Astrocyte of the cerebellum (primary cell): ENCODE measurements around the gene TOM1L2.

Experiments
- DNase-seq: peaks from one replicate; pipeline ENCODE4 v3.0.0-alpha.2; 2011; ENCODE audit warnings: low read depth
- H3K4me3 ChIP-seq: 2 replicates; pipeline ENCODE4 v1.5.1; 2011; ENCODE audit warnings: mild to moderate bottlenecking, low read depth, low read length, moderate library complexity
- in situ Hi-C: cut with HindIII; loops from 2 replicates; pipeline ENCODE4 v1.10.0; 2017; ENCODE audit warnings: low sequenced_read_pairs
- TF ChIP-seq, protein P1 (sequence below): IDR thresholded peaks from 2 replicates; pipeline ENCODE4 v1.5.1; 2012; ENCODE audit warnings: low read length, low read depth, moderate library complexity, mild to moderate bottlenecking; ENCODE audit errors: missing control alignments

TOM1L2 gene

DNA sequence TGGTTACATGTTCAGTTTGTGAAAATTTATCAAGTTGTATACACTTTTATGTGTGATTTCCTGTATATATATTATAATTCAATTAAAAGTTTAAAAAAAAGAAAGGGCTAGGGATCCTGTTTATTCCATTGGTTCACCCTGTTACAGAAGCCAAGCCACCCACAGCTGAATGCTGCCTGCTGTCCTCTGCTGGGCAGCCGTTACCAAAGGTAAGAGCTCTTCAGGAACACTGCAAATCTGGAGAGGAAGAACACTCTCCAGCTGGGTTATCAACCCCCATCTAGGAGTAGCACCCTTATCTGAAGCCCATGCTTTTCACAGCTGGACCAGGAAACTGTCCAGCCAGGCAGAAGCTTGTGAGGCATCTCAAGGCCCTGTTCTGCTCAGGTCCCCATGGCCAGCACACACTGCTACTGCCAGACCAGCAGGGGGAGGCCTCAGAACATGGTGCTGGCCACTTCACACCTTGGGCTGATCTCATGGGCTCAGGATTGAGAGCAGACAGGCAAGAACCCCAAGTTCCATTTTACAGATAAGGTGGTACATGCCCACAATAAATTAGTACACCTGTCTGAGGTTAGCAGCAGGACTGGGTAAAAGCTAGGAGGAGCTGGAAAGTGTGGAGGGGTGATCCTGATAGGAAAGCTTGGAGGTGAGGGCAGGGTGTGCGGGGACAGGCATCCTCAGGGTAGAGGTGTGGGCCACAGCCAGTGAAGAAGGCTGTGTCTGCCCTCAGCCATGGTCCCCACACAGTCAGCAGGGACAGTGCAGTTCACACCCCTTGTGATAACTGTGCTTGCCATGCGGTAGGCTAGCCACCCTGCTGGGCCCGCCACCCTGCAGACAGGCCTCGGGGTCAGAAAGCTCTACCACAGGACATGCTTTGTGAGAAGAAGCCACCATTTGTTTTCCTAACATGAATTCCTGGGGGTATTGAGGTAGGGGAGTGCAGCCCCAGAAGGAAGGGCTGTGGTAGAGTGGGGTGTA is 81.1 kb downstream of the TOM1L2 start:
- peak; percentile 39 for DNase-seq
- in situ Hi-C loops, result loop anchor here (10.0 kb wide), 1 partner anchor 746 kb away; no protein-coding TSS in a partner anchor
- TF ChIP-seq, protein P1, sequence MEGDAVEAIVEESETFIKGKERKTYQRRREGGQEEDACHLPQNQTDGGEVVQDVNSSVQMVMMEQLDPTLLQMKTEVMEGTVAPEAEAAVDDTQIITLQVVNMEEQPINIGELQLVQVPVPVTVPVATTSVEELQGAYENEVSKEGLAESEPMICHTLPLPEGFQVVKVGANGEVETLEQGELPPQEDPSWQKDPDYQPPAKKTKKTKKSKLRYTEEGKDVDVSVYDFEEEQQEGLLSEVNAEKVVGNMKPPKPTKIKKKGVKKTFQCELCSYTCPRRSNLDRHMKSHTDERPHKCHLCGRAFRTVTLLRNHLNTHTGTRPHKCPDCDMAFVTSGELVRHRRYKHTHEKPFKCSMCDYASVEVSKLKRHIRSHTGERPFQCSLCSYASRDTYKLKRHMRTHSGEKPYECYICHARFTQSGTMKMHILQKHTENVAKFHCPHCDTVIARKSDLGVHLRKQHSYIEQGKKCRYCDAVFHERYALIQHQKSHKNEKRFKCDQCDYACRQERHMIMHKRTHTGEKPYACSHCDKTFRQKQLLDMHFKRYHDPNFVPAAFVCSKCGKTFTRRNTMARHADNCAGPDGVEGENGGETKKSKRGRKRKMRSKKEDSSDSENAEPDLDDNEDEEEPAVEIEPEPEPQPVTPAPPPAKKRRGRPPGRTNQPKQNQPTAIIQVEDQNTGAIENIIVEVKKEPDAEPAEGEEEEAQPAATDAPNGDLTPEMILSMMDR, result peak; percentile 90
- no peak overlapping the region for H3K4me3 ChIP-seq

DNA sequence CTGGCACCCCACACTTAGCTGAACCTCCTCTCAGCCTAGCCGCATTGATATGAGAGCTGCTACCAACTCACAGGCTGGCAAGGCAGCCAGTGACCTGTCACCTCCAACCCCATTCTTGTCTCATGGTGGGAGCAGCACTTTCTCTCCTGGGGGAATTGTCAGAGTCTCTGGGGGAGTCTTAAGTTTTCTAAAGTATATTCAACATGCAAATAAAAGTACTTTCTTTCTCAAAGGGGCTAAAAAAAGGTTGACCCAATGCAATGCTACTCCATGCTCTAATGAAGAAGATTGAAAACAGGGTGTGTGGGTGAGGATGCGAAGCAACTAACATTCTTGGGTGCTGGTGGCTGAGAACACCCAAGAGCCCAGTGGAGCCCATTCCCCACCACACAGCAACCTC is 82.3 kb downstream of the TOM1L2 start:
- in situ Hi-C loops, result loop anchor here (5.0 to 10.0 kb wide), 2 partner anchors 142 to 745 kb away; no protein-coding TSS in a partner anchor
- DNase-seq, result no peak
- H3K4me3 ChIP-seq, result no peak overlapping the region
- TF ChIP-seq, protein P1, result no peak

DNA sequence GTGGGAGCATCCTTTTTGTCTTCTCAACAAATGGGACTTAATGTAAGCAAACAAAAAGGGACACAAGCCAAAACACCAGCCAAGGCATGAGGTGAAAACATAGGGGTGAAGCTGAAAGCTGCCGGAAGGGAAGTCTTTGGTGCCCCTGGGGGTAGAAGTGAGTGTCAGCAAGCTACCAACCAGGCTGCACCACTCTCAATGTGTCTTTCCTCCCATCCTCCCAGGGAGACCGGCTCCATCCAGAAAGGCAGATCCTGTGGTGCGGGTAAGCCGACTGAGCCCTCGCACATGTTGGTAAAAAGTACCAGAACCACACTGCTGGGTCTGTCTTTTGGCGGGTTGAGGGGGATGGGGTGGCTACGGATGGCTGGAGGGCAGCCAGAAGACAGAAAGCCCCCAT is 83.4 kb downstream of the TOM1L2 start:
- no peak overlapping the region for H3K4me3 ChIP-seq
- TF ChIP-seq, protein P1, result peak; percentile 36
- in situ Hi-C loops, result loop anchor here (5.0 kb wide), 1 partner anchor 143 kb away; no protein-coding TSS in a partner anchor
- no peak for DNase-seq

DNA sequence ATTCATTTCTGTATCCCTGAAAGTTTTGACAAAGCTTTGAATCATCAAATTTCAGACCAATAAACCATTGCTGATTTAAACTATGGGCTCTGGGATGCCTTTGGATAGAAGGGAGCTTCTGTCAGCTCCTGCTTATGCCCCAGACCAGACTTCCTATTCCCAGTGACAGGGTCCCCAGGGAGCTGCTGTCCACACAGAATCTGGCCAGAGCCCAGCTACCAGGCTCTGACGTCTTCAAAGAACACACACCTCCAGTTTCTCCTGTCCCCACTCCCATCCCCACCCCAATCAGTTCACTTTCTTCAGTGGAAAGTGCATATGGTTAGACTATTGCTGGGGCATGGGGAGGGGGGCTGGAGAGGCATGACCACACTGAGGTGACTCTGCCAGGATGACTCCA is 83.8 kb downstream of the TOM1L2 start:
- in situ Hi-C loops, result loop anchor here (5.0 kb wide), 1 partner anchor 144 kb away; no protein-coding TSS in a partner anchor
- DNase-seq, result no peak
- TF ChIP-seq, protein P1, result no peak
- H3K4me3 ChIP-seq, result no peak overlapping the region

DNA sequence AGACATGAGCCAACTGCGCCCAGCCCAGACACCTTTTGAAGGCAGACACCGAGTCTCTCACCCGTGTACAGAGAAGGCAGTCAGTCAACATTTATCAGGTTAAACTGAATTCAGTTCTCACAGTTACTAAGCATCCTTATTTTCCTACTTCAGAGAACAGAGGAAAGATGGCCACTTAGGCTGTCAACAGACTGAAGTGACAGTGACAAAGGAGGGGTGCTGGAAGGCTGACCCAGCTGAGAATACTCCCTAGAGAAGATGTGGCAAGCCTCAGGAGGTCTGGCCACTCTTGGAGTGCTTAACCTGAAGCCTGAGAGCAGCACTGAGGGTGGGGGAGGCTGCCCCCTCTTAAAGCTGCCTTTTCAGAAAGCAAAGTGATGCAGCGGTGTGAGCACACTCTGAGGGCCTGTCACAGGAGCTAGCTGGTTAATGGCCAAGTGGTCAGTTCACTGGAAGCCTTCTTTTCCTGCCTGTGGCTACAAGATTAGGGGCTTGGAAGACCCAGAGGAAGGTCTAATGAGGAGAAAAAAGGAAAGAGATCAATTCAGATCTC is 84.4 kb downstream of the TOM1L2 start:
- no peak for DNase-seq
- in situ Hi-C loops, result loop anchor here (5.0 kb wide), 1 partner anchor 144 kb away; no protein-coding TSS in a partner anchor
- TF ChIP-seq, protein P1, result no peak

DNA sequence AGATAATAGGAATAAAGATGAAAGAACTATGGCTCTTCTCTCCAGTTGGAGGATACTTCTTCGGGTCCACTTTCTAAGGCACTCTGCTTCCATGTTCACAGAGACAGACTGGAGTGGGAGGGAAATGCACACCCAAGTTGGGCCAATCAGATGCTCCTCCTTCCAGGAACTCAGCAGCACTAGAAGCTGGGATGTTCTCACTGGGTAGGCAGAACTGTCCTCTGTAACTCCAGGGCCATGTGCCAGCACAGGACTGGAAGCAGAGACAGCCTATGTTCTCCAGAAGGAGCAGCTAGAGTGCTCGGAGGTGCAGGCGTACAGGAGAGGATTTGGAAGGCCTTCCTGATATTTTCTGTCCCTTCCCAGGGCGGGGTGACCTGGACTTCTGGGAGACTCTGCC is 85.5 kb downstream of the TOM1L2 start:
- H3K4me3 ChIP-seq, result no peak overlapping the region
- no peak for DNase-seq
- TF ChIP-seq, protein P1, result no peak
- in situ Hi-C loops, result loop anchor here (5.0 kb wide), 1 partner anchor 146 kb away; no protein-coding TSS in a partner anchor

More for the DNA sequence above, 84.4 kb downstream of the TOM1L2 start:
- no peak overlapping the region for H3K4me3 ChIP-seq
